Lower leg skin (tissue), 4 donors: Measurements from ENCODE around the gene NEK4. TPM values are rescaled to one million over a fixed set of nuclear protein-coding genes. Genes with fewer than 3 reads are reported as not detected.

Experiments
- DNase-seq, 2 donors: peaks; one replicate each; pipeline ENCODE4 v3.0.0-alpha.2; 2019; ENCODE audit warnings: low spot score in 2 of 2
- H3K4me3 ChIP-seq: fragments of 200-600 bp; sonication (generic); 2 replicates; pipeline ENCODE4 v1.5.1; 2017; ENCODE audit warnings: mild to moderate bottlenecking, low read depth; ENCODE audit not compliant: poor library complexity, severe bottlenecking
- POLR2A ChIP-seq, 2 donors: fragments of 450-650 bp; IDR thresholded peaks; one replicate each; pipeline ENCODE4 v1.6.1; 2016 to 2017; ENCODE audit warnings: antibody characterized with exemption in 2 of 2, mild to moderate bottlenecking in 1 of 2, moderate library complexity in 1 of 2
- WGBS, 2 donors: methylation state at CpG; one replicate each; pipeline ENCODE4 v1.1.5; 2018; 5-methylcytosine and 5-hydroxymethylcytosine counted together
- intact Hi-C: fragments of 100-400 bp; cut with DNase I; formaldehyde crosslinking; loops from one replicate; pipeline ENCODE4 v1.15.0; 2023; ENCODE audit warnings: low total_unique reads
- total RNA-seq, 4 donors: library from RNA; depleted of rRNA; stranded (reverse); fragments of >200 nt; gene quantifications; one replicate each; pipeline ENCODE4 v1.1.0, GENCODE V29; 2016
- TF ChIP-seq, protein P1 (sequence below), 3 donors: fragments of 450-650 bp; IDR thresholded peaks; one replicate each; pipeline ENCODE4 v1.5.1; 2016; ENCODE audit warnings: antibody characterized with exemption in 3 of 3, mild to moderate bottlenecking in 3 of 3, moderate library complexity in 2 of 3

The NEK4 gene
- total RNA-seq, 4 donors from 2014 or later, result 9.2 to 15.9 (median 12.7) TPM

DNA sequence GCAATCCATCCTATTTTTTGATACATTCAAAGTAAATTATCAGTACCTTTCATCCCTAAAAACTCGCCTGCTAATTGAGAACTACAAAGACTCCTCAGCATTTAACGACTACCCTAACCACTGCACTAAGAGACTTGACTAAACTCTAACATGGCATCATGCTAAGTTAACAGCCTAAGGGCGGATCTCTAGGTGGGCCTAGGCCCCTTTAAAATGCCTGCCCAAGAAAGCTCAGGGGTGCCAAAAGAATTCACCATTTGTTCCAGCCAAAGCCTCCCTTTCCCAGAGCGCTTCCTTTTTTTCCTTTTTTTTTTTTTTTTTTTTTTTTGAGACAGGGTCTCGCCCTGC, 568 bp upstream of the NEK4 start:
- no peak for DNase-seq
- no peak for TF ChIP-seq POLR2A (IDR thresholded peaks at IDR 0.05)
- TF ChIP-seq, protein P1, sequence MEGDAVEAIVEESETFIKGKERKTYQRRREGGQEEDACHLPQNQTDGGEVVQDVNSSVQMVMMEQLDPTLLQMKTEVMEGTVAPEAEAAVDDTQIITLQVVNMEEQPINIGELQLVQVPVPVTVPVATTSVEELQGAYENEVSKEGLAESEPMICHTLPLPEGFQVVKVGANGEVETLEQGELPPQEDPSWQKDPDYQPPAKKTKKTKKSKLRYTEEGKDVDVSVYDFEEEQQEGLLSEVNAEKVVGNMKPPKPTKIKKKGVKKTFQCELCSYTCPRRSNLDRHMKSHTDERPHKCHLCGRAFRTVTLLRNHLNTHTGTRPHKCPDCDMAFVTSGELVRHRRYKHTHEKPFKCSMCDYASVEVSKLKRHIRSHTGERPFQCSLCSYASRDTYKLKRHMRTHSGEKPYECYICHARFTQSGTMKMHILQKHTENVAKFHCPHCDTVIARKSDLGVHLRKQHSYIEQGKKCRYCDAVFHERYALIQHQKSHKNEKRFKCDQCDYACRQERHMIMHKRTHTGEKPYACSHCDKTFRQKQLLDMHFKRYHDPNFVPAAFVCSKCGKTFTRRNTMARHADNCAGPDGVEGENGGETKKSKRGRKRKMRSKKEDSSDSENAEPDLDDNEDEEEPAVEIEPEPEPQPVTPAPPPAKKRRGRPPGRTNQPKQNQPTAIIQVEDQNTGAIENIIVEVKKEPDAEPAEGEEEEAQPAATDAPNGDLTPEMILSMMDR (IDR thresholded peaks at IDR 0.05), result no peak
- 44 to 48% methylated on average over 5 of the region's 5 CpGs for WGBS, 2 donors
- intact Hi-C loops, result no loop called here
- peak overlapping the region; percentile 97 for H3K4me3 ChIP-seq

DNA sequence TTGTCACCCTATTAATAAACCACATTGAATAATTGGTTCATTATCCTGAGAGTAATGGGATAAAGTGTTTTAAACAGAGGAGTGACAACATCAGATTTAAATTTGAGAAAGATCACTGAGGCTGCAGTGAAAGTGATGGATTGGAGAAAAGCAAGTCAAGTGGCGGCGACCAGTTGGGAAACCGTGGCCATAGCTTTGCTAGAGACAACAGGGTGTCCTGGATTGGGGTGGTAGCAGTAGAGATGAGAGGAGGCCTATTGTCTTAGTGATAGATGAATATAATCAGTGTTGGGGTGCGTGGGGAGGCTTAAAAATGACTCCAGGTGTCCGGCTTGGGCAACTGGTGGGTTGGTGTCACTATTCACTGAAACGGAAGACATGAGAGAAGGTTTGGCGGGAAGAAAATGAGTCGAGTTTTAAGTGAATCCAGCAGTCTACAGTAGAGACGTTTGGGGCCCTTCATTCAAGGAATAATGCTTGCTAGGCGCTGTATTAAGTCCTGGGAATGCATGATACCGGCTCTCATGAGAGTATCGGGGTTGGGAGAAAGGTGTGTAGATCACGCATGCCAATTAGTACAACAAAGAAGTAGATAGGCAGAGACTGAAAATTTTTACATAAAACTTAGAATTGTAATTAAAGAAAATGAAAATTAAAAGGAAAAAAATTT, 819 bp downstream of the NEK4 start:
- peak in 1 of 2 donors; percentile 63 for DNase-seq
- intact Hi-C loops, result no loop called here
- WGBS, 2 donors, result 22% methylated on average over 13 of the region's 13 CpGs
- TF ChIP-seq POLR2A (IDR thresholded peaks at IDR 0.05), result no peak
- TF ChIP-seq, protein P1 (IDR thresholded peaks at IDR 0.05), result no peak
- H3K4me3 ChIP-seq, result peak overlapping the region; percentile 97

DNA sequence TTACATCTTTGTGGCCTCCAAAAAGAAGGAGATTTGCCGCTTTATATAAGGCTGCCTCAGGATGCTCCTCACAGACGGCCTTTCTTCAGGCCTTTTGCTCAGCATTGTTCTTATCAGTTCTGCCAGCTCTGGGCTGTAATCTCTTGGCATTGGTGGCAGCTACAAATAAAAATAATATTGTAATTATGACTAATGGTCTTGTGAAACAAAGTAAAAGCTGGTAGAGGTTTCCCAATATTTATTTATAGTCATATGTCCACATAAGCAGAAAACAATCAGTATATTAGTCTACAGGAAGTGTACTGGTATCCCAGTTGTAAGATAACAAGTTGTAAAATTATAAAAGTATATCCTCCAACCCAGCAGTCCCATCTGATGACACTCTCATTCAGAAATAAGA, 7.3 kb downstream of the NEK4 start:
- WGBS, 2 donors, result 85 to 94% methylated on average over 2 of the region's 2 CpGs
- intact Hi-C loops, result no loop called here
- TF ChIP-seq, protein P1 (IDR thresholded peaks at IDR 0.05), result no peak
- no peak for TF ChIP-seq POLR2A (IDR thresholded peaks at IDR 0.05)
- no peak overlapping the region for H3K4me3 ChIP-seq
- DNase-seq, result no peak

DNA sequence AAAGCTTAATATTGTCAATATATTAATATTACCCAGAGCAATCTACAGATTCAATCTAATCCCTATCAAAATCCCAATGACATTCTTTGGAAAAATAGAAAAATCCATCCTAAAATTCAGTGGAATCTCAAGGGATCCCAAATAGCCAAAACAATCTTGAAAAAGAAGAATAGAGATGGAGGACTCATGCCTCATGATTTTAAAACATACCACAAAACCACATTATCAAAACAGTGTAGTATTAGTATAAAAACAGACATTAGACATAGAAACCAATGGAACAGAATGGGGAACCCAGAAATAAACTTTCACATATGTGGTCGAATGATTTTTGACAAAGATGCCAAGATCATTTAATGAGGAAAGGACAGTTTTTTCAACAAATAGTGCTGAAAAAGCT, 14.6 kb downstream of the NEK4 start:
- 95 to 97% methylated on average over 1 of the region's 1 CpG for WGBS, 2 donors
- no peak for DNase-seq
- intact Hi-C loops, result no loop called here
- no peak overlapping the region for H3K4me3 ChIP-seq
- TF ChIP-seq POLR2A (IDR thresholded peaks at IDR 0.05), result no peak
- TF ChIP-seq, protein P1 (IDR thresholded peaks at IDR 0.05), result no peak

DNA sequence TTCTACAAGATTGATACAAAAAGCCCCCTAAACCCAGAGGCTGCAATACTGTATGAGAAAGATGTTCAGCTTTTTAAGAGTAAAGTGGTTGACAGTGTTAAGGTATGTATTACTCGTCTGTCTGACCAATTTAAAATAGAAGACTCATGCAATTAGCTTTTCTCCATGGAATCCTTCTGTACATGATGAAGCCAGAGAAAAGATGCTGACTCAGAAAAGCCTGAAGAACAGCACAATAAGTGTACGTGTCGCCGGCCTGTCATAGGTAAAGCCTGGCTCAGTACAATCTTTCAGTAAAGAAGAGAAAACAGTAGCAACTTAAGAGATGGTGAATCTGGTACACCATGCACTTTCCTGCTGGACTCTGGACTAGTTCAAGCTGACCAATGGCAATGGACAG, 16.4 kb downstream of the NEK4 start:
- intact Hi-C loops, result no loop called here
- DNase-seq, result no peak

More for the DNA sequence above, 16.4 kb downstream of the NEK4 start:
- WGBS, 2 donors, result 94% methylated on average over 4 of the region's 4 CpGs
- TF ChIP-seq POLR2A (IDR thresholded peaks at IDR 0.05), result no peak
- TF ChIP-seq, protein P1 (IDR thresholded peaks at IDR 0.05), result no peak
- no peak overlapping the region for H3K4me3 ChIP-seq
